Measurements from ENCODE around the gene HSH2D. TPM values are rescaled to one million over a fixed set of nuclear protein-coding genes. Genes with fewer than 3 reads are reported as not detected.
A peak's percentile ranks its signal among the peaks of the same experiment; 100 is the strongest.

The HSH2D gene
- polyA plus RNA-seq, 1 of the 3 experiments (the other 2 are of a cell fraction) = not detected

DNA sequence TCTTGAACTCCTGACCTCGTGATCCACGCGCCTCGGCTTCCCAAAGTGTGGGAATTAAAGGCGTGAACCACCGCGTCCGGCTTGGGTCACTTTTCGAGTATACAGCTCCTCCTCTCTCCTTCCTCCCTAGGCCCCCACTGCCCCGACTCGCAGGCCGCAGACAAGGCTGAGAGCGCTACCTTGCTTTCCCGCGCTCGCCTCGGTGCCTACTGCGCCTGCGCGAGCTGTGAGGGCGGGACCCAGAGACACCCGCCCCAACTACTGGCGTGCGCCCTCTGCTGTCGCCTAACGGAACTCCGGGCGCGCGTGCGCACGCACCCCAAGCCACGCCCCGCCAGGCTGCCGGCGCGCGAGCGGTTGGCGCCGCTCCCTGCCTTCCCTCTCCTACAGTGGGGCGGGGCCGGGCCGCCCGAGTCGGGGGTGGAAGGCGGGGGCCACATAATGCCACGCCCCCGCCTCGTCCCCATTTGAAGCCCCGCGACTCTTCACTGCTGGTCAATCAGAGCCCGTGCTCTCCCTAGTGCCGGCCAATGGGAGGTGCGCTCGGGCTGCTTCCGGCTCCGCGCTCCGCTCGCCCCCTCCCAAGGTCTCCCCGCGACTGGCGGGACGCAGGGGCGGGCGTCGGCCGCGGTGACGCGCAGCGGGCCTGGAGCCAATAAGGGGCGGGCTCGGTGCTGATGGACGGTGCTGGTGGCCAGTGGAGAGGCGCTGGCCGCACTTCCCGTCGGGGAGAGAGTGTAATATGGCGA is 32.2 kb upstream of the HSH2D start, which contains the start of gene RAB8A:
Gene RAB8A (plus strand): TSS at position 730 of the 749 bp plus-strand sequence. CDS start 13 bp downstream, at position 743.
- peak; percentile 99 for DNase-seq
- peak within 1 kb of the TSS; percentile 99 for H2AFZ ChIP-seq (ENCODE audit: low read depth)
- peak within 1 kb of the TSS; percentile 98 for H3K4me2 ChIP-seq
- no peaks in the 10 kb centered on the region for H3K9me3 ChIP-seq
- peaks cover 45% of the 10 kb centered on the region for H3K79me2 ChIP-seq (ENCODE audit: insufficient read depth)
- peak within 1 kb of the TSS; percentile 95 for H3K9ac ChIP-seq
- peak within 1 kb of the TSS; percentile 82 to 100 for H3K4me3 ChIP-seq (ENCODE audit: low read depth in 2 of 2, low read length in 1 of 2)
- H3K9me2 ChIP-seq = no peaks in the 10 kb centered on the region
- H4K20me1 ChIP-seq (ENCODE audit: insufficient read depth) = no peaks in the 10 kb centered on the region
- no peaks in the 10 kb centered on the region for H3K27me3 ChIP-seq (ENCODE audit: insufficient read depth)
- 9% methylated on average over 15 of the region's 81 CpGs for WGBS (ENCODE audit: low lambda C conversion rate)
- CTCF ChIA-PET = interaction anchor here (0.6 to 4.7 kb wide), 19 partner anchors 9 to 87 kb away, joined by 3 to 29 read pairs (median 3); partner anchors contain the start of gene TPM4
- POLR2A ChIA-PET = interaction anchor here (1.0 kb wide), 1 partner anchor 74 kb away, joined by 3 read pairs; the partner anchor contains the start of gene FAM32A
- H3K36me3 ChIP-seq (replicated peaks in 1 of 2; ENCODE audit: control insufficient read depth in 1 of 2, insufficient read depth in 2 of 2, low read length in 1 of 2) = peaks cover 2 to 6% of the 10 kb centered on the region in 2 experiments
- H3K27ac ChIP-seq (ENCODE audit: low read depth in 2 of 2, low read length in 1 of 2) = peak within 1 kb of the TSS; percentile 66 to 74
- peaks cover 9 to 10% of the 10 kb centered on the region in 2 experiments for H3K4me1 ChIP-seq (ENCODE audit: control insufficient read depth in 1 of 2, insufficient read depth in 2 of 2, low read depth in 1 of 2, low read length in 1 of 2)
- H3F3A ChIP-seq (replicated peaks; ENCODE audit: insufficient read depth) = peaks cover 10% of the 10 kb centered on the region
- TF ChIP-seq POLR2AphosphoS5 (IDR thresholded peaks at IDR 0.05; ENCODE audit: low read depth, low read length) = peak; percentile 44; the same call in 1 of the 2 replicates
- peak; percentile 61; the same call in 1 of the 2 replicates for TF ChIP-seq RFX5 (IDR thresholded peaks at IDR 0.05; ENCODE audit: low read length)
- peak; percentile 62; the same call in 1 of the 2 replicates for TF ChIP-seq MXI1 (IDR thresholded peaks at IDR 0.05; ENCODE audit: low read depth, low read length)
- TF ChIP-seq, protein P1, sequence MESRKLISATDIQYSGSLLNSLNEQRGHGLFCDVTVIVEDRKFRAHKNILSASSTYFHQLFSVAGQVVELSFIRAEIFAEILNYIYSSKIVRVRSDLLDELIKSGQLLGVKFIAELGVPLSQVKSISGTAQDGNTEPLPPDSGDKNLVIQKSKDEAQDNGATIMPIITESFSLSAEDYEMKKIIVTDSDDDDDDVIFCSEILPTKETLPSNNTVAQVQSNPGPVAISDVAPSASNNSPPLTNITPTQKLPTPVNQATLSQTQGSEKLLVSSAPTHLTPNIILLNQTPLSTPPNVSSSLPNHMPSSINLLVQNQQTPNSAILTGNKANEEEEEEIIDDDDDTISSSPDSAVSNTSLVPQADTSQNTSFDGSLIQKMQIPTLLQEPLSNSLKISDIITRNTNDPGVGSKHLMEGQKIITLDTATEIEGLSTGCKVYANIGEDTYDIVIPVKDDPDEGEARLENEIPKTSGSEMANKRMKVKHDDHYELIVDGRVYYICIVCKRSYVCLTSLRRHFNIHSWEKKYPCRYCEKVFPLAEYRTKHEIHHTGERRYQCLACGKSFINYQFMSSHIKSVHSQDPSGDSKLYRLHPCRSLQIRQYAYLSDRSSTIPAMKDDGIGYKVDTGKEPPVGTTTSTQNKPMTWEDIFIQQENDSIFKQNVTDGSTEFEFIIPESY (IDR thresholded peaks at IDR 0.05; ENCODE audit: borderline replicate concordance, low read depth) = peak; percentile 48; the same call in 1 of the 2 replicates
- no peak; the same call in 1 of the 2 replicates for TF ChIP-seq YY1 (IDR thresholded peaks at IDR 0.05; ENCODE audit: low read depth)
- TF ChIP-seq, protein P2, sequence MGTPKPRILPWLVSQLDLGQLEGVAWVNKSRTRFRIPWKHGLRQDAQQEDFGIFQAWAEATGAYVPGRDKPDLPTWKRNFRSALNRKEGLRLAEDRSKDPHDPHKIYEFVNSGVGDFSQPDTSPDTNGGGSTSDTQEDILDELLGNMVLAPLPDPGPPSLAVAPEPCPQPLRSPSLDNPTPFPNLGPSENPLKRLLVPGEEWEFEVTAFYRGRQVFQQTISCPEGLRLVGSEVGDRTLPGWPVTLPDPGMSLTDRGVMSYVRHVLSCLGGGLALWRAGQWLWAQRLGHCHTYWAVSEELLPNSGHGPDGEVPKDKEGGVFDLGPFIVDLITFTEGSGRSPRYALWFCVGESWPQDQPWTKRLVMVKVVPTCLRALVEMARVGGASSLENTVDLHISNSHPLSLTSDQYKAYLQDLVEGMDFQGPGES (IDR thresholded peaks at IDR 0.05; ENCODE audit: low read depth, low read length) = peak; percentile 71
- TF ChIP-seq MEF2A (IDR thresholded peaks at IDR 0.05; ENCODE audit: borderline replicate concordance, low read depth) = no peak
- peak; percentile 73 for TF ChIP-seq GABPA (IDR thresholded peaks at IDR 0.05; ENCODE audit: low read depth)
- peak; percentile 93 for TF ChIP-seq NFIC (IDR thresholded peaks at IDR 0.05; ENCODE audit: borderline replicate concordance)
- TF ChIP-seq RXRA (IDR thresholded peaks at IDR 0.05; ENCODE audit: borderline replicate concordance, low read depth) = no peak
- TF ChIP-seq NRF1 (IDR thresholded peaks at IDR 0.05; ENCODE audit: low read depth, low read length) = peak; percentile 91
- no peak for TF ChIP-seq FOSL2 (IDR thresholded peaks at IDR 0.05; ENCODE audit: borderline replicate concordance, low read depth)
- TF ChIP-seq, protein P3, sequence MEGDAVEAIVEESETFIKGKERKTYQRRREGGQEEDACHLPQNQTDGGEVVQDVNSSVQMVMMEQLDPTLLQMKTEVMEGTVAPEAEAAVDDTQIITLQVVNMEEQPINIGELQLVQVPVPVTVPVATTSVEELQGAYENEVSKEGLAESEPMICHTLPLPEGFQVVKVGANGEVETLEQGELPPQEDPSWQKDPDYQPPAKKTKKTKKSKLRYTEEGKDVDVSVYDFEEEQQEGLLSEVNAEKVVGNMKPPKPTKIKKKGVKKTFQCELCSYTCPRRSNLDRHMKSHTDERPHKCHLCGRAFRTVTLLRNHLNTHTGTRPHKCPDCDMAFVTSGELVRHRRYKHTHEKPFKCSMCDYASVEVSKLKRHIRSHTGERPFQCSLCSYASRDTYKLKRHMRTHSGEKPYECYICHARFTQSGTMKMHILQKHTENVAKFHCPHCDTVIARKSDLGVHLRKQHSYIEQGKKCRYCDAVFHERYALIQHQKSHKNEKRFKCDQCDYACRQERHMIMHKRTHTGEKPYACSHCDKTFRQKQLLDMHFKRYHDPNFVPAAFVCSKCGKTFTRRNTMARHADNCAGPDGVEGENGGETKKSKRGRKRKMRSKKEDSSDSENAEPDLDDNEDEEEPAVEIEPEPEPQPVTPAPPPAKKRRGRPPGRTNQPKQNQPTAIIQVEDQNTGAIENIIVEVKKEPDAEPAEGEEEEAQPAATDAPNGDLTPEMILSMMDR (IDR thresholded peaks at IDR 0.05) = peak; percentile 71
- TF ChIP-seq EP300 (IDR thresholded peaks at IDR 0.05; ENCODE audit: borderline replicate concordance in 1 of 2, low read depth in 1 of 2, low read length in 1 of 2) = no peak
- TF ChIP-seq, protein P4, sequence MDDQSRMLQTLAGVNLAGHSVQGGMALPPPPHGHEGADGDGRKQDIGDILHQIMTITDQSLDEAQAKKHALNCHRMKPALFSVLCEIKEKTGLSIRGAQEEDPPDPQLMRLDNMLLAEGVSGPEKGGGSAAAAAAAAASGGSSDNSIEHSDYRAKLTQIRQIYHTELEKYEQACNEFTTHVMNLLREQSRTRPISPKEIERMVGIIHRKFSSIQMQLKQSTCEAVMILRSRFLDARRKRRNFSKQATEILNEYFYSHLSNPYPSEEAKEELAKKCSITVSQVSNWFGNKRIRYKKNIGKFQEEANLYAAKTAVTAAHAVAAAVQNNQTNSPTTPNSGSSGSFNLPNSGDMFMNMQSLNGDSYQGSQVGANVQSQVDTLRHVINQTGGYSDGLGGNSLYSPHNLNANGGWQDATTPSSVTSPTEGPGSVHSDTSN (IDR thresholded peaks at IDR 0.05) = peak; percentile 100
- peak; percentile 78 for TF ChIP-seq SMC3 (IDR thresholded peaks at IDR 0.05; ENCODE audit: low read depth, low read length)
- TF ChIP-seq EZH2phosphoT487 (IDR thresholded peaks at IDR 0.05; ENCODE audit: borderline replicate concordance, low read depth) = no peak
- peak; percentile 62 for TF ChIP-seq RAD21 (IDR thresholded peaks at IDR 0.05; ENCODE audit: low read length)
- TF ChIP-seq CHD2 (IDR thresholded peaks at IDR 0.05; ENCODE audit: low read length, partially characterized antibody) = peak; percentile 87
- TF ChIP-seq, protein P5, sequence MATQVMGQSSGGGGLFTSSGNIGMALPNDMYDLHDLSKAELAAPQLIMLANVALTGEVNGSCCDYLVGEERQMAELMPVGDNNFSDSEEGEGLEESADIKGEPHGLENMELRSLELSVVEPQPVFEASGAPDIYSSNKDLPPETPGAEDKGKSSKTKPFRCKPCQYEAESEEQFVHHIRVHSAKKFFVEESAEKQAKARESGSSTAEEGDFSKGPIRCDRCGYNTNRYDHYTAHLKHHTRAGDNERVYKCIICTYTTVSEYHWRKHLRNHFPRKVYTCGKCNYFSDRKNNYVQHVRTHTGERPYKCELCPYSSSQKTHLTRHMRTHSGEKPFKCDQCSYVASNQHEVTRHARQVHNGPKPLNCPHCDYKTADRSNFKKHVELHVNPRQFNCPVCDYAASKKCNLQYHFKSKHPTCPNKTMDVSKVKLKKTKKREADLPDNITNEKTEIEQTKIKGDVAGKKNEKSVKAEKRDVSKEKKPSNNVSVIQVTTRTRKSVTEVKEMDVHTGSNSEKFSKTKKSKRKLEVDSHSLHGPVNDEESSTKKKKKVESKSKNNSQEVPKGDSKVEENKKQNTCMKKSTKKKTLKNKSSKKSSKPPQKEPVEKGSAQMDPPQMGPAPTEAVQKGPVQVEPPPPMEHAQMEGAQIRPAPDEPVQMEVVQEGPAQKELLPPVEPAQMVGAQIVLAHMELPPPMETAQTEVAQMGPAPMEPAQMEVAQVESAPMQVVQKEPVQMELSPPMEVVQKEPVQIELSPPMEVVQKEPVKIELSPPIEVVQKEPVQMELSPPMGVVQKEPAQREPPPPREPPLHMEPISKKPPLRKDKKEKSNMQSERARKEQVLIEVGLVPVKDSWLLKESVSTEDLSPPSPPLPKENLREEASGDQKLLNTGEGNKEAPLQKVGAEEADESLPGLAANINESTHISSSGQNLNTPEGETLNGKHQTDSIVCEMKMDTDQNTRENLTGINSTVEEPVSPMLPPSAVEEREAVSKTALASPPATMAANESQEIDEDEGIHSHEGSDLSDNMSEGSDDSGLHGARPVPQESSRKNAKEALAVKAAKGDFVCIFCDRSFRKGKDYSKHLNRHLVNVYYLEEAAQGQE (IDR thresholded peaks at IDR 0.05; ENCODE audit: low read depth, low read length) = no peak
- peak; percentile 89; the same call in 1 of the 2 replicates for TF ChIP-seq TAF1 (IDR thresholded peaks at IDR 0.05; ENCODE audit: borderline replicate concordance, low read depth, low read length)

Measured in SK-N-SH (cell line).